ENCODE data around the gene EFNA3. TPM values are rescaled to one million over a fixed set of nuclear protein-coding genes. Genes with fewer than 3 reads are reported as not detected.

EFNA3 gene
- total RNA-seq (under 1 TPM; 0.22 to 0.47 TPM), total RNA-seq (0 to 2.6 (median 0.57) reads per million in 172 experiments)
- polyA plus RNA-seq (2013, experiment 1 of 2) = 1.4 TPM
- polyA plus RNA-seq (2013, experiment 2 of 2) = 1.3 TPM

- CTCF ChIA-PET = interaction anchor here (0.8 to 1.5 kb wide), 4 partner anchors 8 to 17 kb away, joined by 3 to 6 read pairs (median 3); no protein-coding TSS in a partner anchor
- Mint-ChIP-seq H3K9me3 (no peaks in the 10 kb centered on the region), H3K4me1 (ENCODE audit: low read depth) (peaks cover 53% of the 10 kb centered on the region), H3K36me3 (ENCODE audit: low read depth) (no peaks in the 10 kb centered on the region), H3K27ac (peak within 1 kb of the TSS; percentile 5), H3K4me3 (peak within 1 kb of the TSS; percentile 86), H3K27me3 (peaks cover 29% of the 10 kb centered on the region)
- Histone ChIP-seq H3K27ac (ENCODE audit: low read depth in 1 of 2, low read length in 2 of 2) (no peak within 1 kb of the TSS), H3K4me3 (ENCODE audit: low read length) (peak within 1 kb of the TSS; percentile 48), H3K9me3 (ENCODE audit: control insufficient read depth in 1 of 2, insufficient read depth in 1 of 2, low read length in 2 of 2) (peaks cover 0 to 30% of the 10 kb centered on the region in 2 experiments), H3K36me3 (ENCODE audit: insufficient read depth, low read length) (no peaks in the 10 kb centered on the region), H3K27me3 (ENCODE audit: control insufficient read depth in 1 of 2, insufficient read depth in 2 of 2, low read length in 2 of 2) (peaks cover 38% of the 10 kb centered on the region in 2 experiments), H3K4me1 (ENCODE audit: insufficient read depth, low read length) (peaks cover 62% of the 10 kb centered on the region)
- intact Hi-C loops (cut with DNase I, micrococcal nuclease) = no loop called here
- POLR2A ChIA-PET = interaction anchor here (0.8 to 2.6 kb wide), 6 partner anchors 8 to 94 kb away, joined by 3 to 6 read pairs (median 4); partner anchors contain the start of genes ADAM15, EFNA4 and KRTCAP2
- TF ChIP-seq CTCF (IDR thresholded peaks at IDR 0.05) = no peak
- ATAC-seq (ENCODE audit: poor library complexity) (peak; percentile 25), DNase-seq (peak in 13 of 14 experiments; percentile 33 to 79 (median 60))
Observed at GRCh38 chr1:155078469-155079209, at the start of gene EFNA3. EFNA3 (plus strand) TSS chr1:155078837; CDS start chr1:155078942, 105 bp downstream.

GRCh38 chr1:155029513-155030242, 49.0 kb upstream of the EFNA3 start:
- no peaks in the 10 kb centered on the region for H3K36me3 ChIP-seq (ENCODE audit: insufficient read depth, low read length)
- no peak overlapping the region for H3K27ac ChIP-seq (ENCODE audit: low read depth in 1 of 2, low read length in 2 of 2)
- H3K9me3 ChIP-seq (ENCODE audit: control insufficient read depth in 1 of 2, insufficient read depth in 1 of 2, low read length in 2 of 2) = no peaks in the 10 kb centered on the region
- H3K4me3 ChIP-seq (ENCODE audit: low read length) = no peak overlapping the region
- no peak for DNase-seq
- intact Hi-C loops (cut with DNase I, micrococcal nuclease) = loop anchor here in 1 of 2 experiments (10.0 kb wide), 2 partner anchors 125 to 365 kb away; no protein-coding TSS in a partner anchor
- POLR2A ChIA-PET = no interaction called here
- TF ChIP-seq CTCF (IDR thresholded peaks at IDR 0.05) = no peak
- no peaks in the 10 kb centered on the region for H3K4me1 ChIP-seq (ENCODE audit: insufficient read depth, low read length)
- no peaks in the 10 kb centered on the region for H3K9me3 Mint-ChIP-seq
- H3K4me1 Mint-ChIP-seq (ENCODE audit: low read depth) = no peaks in the 10 kb centered on the region
- H3K27me3 Mint-ChIP-seq = no peaks in the 10 kb centered on the region
- ATAC-seq (ENCODE audit: poor library complexity) = no peak
- H3K27ac Mint-ChIP-seq = no peak overlapping the region
- H3K27me3 ChIP-seq (ENCODE audit: control insufficient read depth in 1 of 2, insufficient read depth in 2 of 2, low read length in 2 of 2) = no peaks in the 10 kb centered on the region
- no peaks in the 10 kb centered on the region for H3K36me3 Mint-ChIP-seq (ENCODE audit: low read depth)
- CTCF ChIA-PET = no interaction called here
- H3K4me3 Mint-ChIP-seq = no peak overlapping the region

- Mint-ChIP-seq H3K4me3 (no peak overlapping the region), H3K4me1 (ENCODE audit: low read depth) (no peaks in the 10 kb centered on the region), H3K27ac (no peak overlapping the region), H3K9me3 (no peaks in the 10 kb centered on the region), H3K27me3 (no peaks in the 10 kb centered on the region), H3K36me3 (ENCODE audit: low read depth) (no peaks in the 10 kb centered on the region)
- ChIA-PET POLR2A (no interaction called here), CTCF (no interaction called here)
- TF ChIP-seq CTCF (IDR thresholded peaks at IDR 0.05) = no peak
- no peaks in the 10 kb centered on the region for H3K4me1 ChIP-seq (ENCODE audit: insufficient read depth, low read length)
- no peak overlapping the region for H3K4me3 ChIP-seq (ENCODE audit: low read length)
- H3K27me3 ChIP-seq (ENCODE audit: control insufficient read depth in 1 of 2, insufficient read depth in 2 of 2, low read length in 2 of 2) = no peaks in the 10 kb centered on the region
- no peak overlapping the region for H3K27ac ChIP-seq (ENCODE audit: low read depth in 1 of 2, low read length in 2 of 2)
- no peak for DNase-seq
- no peak for ATAC-seq (ENCODE audit: poor library complexity)
- intact Hi-C loops (cut with DNase I, micrococcal nuclease) = loop anchor here in 1 of 2 experiments (10.0 kb wide), 1 partner anchor 124 kb away; no protein-coding TSS in a partner anchor
- H3K9me3 ChIP-seq (ENCODE audit: control insufficient read depth in 1 of 2, insufficient read depth in 1 of 2, low read length in 2 of 2) = no peaks in the 10 kb centered on the region
- no peaks in the 10 kb centered on the region for H3K36me3 ChIP-seq (ENCODE audit: insufficient read depth, low read length)
Observed at GRCh38 chr1:155030243-155030795, 48.3 kb upstream of the EFNA3 start.

All from CD4-positive, alpha-beta T cell (primary cell).